HCT116 (cell line): ENCODE results near the gene KIRREL3.

ENCODE experiments used
- CEBPB ChIP-seq: IDR thresholded peaks from 2 replicates; pipeline ENCODE4 v1.6.1; 2012; ENCODE audit warnings: low read depth
- TF ChIP-seq, protein P1 (sequence below): IDR thresholded peaks from 2 replicates; pipeline ENCODE4 v1.6.1; 2011; ENCODE audit warnings: mild to moderate bottlenecking, low read length, moderate library complexity; ENCODE audit not compliant: insufficient replicate concordance; ENCODE audit errors: extremely low read depth
- TF ChIP-seq, protein P2 (sequence below): IDR thresholded peaks from 2 replicates; pipeline ENCODE4 v1.6.1; 2012; ENCODE audit warnings: low read depth
- TF ChIP-seq, protein P3 (sequence below): IDR thresholded peaks from 2 replicates; pipeline ENCODE4 v1.6.1; 2012
- TF ChIP-seq, protein P4 (sequence below): IDR thresholded peaks from 2 replicates; pipeline ENCODE4 v1.6.1; 2012

DNA sequence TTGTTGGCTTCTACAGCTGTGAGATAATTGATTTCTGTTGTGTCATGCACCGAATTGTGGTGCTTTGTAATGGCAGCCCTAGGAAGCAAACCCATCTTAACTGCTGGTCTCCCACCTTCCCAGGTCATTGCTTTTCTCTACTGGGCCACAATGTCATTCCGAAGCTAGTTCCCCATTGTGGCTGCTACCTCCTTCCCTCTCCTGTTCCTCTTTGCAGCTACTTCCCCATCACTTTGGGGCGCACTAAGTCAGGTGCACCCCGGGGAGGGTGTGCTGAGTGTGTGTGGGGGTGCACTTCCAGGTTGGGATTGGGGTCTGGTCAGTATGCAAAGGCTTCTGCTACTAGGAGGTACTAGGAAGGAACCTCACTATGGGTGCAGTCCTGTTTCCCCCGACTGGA is 535.8 kb downstream of the KIRREL3 start:
- TF ChIP-seq, protein P1, sequence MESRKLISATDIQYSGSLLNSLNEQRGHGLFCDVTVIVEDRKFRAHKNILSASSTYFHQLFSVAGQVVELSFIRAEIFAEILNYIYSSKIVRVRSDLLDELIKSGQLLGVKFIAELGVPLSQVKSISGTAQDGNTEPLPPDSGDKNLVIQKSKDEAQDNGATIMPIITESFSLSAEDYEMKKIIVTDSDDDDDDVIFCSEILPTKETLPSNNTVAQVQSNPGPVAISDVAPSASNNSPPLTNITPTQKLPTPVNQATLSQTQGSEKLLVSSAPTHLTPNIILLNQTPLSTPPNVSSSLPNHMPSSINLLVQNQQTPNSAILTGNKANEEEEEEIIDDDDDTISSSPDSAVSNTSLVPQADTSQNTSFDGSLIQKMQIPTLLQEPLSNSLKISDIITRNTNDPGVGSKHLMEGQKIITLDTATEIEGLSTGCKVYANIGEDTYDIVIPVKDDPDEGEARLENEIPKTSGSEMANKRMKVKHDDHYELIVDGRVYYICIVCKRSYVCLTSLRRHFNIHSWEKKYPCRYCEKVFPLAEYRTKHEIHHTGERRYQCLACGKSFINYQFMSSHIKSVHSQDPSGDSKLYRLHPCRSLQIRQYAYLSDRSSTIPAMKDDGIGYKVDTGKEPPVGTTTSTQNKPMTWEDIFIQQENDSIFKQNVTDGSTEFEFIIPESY: no peak
- TF ChIP-seq, protein P2, sequence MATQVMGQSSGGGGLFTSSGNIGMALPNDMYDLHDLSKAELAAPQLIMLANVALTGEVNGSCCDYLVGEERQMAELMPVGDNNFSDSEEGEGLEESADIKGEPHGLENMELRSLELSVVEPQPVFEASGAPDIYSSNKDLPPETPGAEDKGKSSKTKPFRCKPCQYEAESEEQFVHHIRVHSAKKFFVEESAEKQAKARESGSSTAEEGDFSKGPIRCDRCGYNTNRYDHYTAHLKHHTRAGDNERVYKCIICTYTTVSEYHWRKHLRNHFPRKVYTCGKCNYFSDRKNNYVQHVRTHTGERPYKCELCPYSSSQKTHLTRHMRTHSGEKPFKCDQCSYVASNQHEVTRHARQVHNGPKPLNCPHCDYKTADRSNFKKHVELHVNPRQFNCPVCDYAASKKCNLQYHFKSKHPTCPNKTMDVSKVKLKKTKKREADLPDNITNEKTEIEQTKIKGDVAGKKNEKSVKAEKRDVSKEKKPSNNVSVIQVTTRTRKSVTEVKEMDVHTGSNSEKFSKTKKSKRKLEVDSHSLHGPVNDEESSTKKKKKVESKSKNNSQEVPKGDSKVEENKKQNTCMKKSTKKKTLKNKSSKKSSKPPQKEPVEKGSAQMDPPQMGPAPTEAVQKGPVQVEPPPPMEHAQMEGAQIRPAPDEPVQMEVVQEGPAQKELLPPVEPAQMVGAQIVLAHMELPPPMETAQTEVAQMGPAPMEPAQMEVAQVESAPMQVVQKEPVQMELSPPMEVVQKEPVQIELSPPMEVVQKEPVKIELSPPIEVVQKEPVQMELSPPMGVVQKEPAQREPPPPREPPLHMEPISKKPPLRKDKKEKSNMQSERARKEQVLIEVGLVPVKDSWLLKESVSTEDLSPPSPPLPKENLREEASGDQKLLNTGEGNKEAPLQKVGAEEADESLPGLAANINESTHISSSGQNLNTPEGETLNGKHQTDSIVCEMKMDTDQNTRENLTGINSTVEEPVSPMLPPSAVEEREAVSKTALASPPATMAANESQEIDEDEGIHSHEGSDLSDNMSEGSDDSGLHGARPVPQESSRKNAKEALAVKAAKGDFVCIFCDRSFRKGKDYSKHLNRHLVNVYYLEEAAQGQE: no peak
- no peak for TF ChIP-seq CEBPB
- TF ChIP-seq, protein P3, sequence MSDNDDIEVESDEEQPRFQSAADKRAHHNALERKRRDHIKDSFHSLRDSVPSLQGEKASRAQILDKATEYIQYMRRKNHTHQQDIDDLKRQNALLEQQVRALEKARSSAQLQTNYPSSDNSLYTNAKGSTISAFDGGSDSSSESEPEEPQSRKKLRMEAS: no peak
- TF ChIP-seq, protein P4, sequence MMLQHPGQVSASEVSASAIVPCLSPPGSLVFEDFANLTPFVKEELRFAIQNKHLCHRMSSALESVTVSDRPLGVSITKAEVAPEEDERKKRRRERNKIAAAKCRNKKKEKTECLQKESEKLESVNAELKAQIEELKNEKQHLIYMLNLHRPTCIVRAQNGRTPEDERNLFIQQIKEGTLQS: no peak
